Measurements from ENCODE around the gene CHSY1. TPM values are rescaled to one million over a fixed set of nuclear protein-coding genes. Genes with fewer than 3 reads are reported as not detected.

CHSY1 gene
- total and polyA plus RNA-seq, 2 of the 13 experiments (the other 11 are each of a cell fraction or from before 2014, with no cell fraction given) = 13.3 to 13.7 TPM

- TF ChIP-seq SAFB2 (CRISPR knock-in tag; IDR thresholded peaks at IDR 0.05; ENCODE audit: borderline replicate concordance, low read depth) = no peak
- TF ChIP-seq POGZ (CRISPR knock-in tag; IDR thresholded peaks at IDR 0.05) = no peak
- no peak for TF ChIP-seq GABPA (IDR thresholded peaks at IDR 0.05; ENCODE audit: low read depth, low read length)
- no peak for TF ChIP-seq GABPA (CRISPR knock-in tag; IDR thresholded peaks at IDR 0.05; ENCODE audit: low read depth)
These were observed 74.0 kb downstream of the CHSY1 start (continued) for GRCh38 chr15:101177866-101178265.

GRCh38 chr15:101176625-101177024 is 75.2 kb downstream of the CHSY1 start:
- Histone ChIP-seq H3K9ac (ENCODE audit: insufficient read depth, low read depth, low read length) (no peak overlapping the region), H3K4me2 (ENCODE audit: low read depth, low read length) (no peak overlapping the region), H3K9me3 (ENCODE audit: low read length) (no peaks in the 10 kb centered on the region), H4K20me1 (ENCODE audit: insufficient read depth, low read length) (no peaks in the 10 kb centered on the region), H3K4me1 (ENCODE audit: insufficient read depth, low read length) (peaks cover 12% of the 10 kb centered on the region), H3K79me2 (ENCODE audit: insufficient read depth, low read length) (no peaks in the 10 kb centered on the region), H3K27ac (ENCODE audit: extremely low read length, insufficient read depth, low read length) (no peak overlapping the region), H3K27me3 (ENCODE audit: control insufficient read depth in 1 of 2, insufficient read depth in 2 of 2, low read length in 2 of 2) (no peaks in the 10 kb centered on the region), H3K36me3 (replicated peaks in 1 of 2; ENCODE audit: control insufficient read depth in 1 of 2, insufficient read depth in 2 of 2, low read length in 2 of 2) (peaks cover 7 to 34% of the 10 kb centered on the region in 2 experiments; a peak in 4 of 5 replicates), H2AFZ (ENCODE audit: low read length) (no peak overlapping the region), H3K4me3 (replicated peaks in 1 of 3; ENCODE audit: insufficient read depth in 1 of 3, low read depth in 2 of 3, low read length in 3 of 3) (no peak overlapping the region)
- ATAC-seq (no peak; the same call in 2 of the 3 replicates), DNase-seq (ENCODE audit: low spot score) (peak; percentile 39), FAIRE-seq (peak; percentile 21)
- intact Hi-C loops (cut with micrococcal nuclease; ENCODE audit: unreplicated experiment) = no loop called here
- CTCF ChIA-PET (ENCODE audit: low intra/inter-chr PET ratio, low total read pairs) = no interaction called here
- WGBS (ENCODE audit: low lambda C conversion rate) = 60% methylated on average over 5 of the region's 5 CpGs
- POLR2A ChIA-PET = no interaction called here
- in situ Hi-C loops (cut with HindIII; ENCODE audit: extremely low pct_ligation_motif_present, low pct_unique_long_range_greater_than_20kb) = no loop called here
- no TSS peak for BruUV-seq (replicated peaks)
- TF ChIP-seq GMEB2 (CRISPR knock-in tag; IDR thresholded peaks at IDR 0.05; ENCODE audit: low read depth) (no peak), ZNF460 (CRISPR knock-in tag; IDR thresholded peaks at IDR 0.05; ENCODE audit: borderline replicate concordance) (peak; percentile 93), REL (CRISPR knock-in tag; conservative IDR thresholded peaks at IDR 0.05) (no peak), GATAD1 (CRISPR knock-in tag; IDR thresholded peaks at IDR 0.05) (no peak), ZNF660 (CRISPR knock-in tag; IDR thresholded peaks at IDR 0.05; ENCODE audit: borderline replicate concordance, low read depth) (no peak), HNRNPH1 (optimal IDR thresholded peaks at IDR 0.05; ENCODE audit: low read depth, low read length) (no peak)
- TF ChIP-seq, protein P1, sequence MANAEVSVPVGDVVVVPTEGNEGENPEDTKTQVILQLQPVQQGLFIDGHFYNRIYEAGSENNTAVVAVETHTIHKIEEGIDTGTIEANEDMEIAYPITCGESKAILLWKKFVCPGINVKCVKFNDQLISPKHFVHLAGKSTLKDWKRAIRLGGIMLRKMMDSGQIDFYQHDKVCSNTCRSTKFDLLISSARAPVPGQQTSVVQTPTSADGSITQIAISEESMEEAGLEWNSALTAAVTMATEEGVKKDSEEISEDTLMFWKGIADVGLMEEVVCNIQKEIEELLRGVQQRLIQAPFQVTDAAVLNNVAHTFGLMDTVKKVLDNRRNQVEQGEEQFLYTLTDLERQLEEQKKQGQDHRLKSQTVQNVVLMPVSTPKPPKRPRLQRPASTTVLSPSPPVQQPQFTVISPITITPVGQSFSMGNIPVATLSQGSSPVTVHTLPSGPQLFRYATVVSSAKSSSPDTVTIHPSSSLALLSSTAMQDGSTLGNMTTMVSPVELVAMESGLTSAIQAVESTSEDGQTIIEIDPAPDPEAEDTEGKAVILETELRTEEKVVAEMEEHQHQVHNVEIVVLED (CRISPR knock-in tag; IDR thresholded peaks at IDR 0.05; ENCODE audit: borderline replicate concordance) = no peak
- TF ChIP-seq, protein P2, sequence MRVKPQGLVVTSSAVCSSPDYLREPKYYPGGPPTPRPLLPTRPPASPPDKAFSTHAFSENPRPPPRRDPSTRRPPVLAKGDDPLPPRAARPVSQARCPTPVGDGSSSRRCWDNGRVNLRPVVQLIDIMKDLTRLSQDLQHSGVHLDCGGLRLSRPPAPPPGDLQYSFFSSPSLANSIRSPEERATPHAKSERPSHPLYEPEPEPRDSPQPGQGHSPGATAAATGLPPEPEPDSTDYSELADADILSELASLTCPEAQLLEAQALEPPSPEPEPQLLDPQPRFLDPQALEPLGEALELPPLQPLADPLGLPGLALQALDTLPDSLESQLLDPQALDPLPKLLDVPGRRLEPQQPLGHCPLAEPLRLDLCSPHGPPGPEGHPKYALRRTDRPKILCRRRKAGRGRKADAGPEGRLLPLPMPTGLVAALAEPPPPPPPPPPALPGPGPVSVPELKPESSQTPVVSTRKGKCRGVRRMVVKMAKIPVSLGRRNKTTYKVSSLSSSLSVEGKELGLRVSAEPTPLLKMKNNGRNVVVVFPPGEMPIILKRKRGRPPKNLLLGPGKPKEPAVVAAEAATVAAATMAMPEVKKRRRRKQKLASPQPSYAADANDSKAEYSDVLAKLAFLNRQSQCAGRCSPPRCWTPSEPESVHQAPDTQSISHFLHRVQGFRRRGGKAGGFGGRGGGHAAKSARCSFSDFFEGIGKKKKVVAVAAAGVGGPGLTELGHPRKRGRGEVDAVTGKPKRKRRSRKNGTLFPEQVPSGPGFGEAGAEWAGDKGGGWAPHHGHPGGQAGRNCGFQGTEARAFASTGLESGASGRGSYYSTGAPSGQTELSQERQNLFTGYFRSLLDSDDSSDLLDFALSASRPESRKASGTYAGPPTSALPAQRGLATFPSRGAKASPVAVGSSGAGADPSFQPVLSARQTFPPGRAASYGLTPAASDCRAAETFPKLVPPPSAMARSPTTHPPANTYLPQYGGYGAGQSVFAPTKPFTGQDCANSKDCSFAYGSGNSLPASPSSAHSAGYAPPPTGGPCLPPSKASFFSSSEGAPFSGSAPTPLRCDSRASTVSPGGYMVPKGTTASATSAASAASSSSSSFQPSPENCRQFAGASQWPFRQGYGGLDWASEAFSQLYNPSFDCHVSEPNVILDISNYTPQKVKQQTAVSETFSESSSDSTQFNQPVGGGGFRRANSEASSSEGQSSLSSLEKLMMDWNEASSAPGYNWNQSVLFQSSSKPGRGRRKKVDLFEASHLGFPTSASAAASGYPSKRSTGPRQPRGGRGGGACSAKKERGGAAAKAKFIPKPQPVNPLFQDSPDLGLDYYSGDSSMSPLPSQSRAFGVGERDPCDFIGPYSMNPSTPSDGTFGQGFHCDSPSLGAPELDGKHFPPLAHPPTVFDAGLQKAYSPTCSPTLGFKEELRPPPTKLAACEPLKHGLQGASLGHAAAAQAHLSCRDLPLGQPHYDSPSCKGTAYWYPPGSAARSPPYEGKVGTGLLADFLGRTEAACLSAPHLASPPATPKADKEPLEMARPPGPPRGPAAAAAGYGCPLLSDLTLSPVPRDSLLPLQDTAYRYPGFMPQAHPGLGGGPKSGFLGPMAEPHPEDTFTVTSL (CRISPR knock-in tag; IDR thresholded peaks at IDR 0.05; ENCODE audit: borderline replicate concordance) = no peak

All from HepG2 (cell line).